OCI-LY3 (cell line): Measurements from ENCODE around the gene NFIB.

ENCODE experiments used
- EZH2phosphoT487 ChIP-seq: fragments of 200-600 bp; shearing (Covaris generic); IDR thresholded peaks from 2 replicates; pipeline ENCODE4 v1.6.1; 2018; ENCODE audit warnings: antibody characterized with exemption, mixed run types, low read depth
- TF ChIP-seq, protein P1 (sequence below): fragments of 200-600, 300-600 bp; sonication (generic); IDR thresholded peaks from 2 replicates; pipeline ENCODE4 v1.5.1; 2014; ENCODE audit warnings: antibody characterized with exemption, low read length, low read depth

DNA sequence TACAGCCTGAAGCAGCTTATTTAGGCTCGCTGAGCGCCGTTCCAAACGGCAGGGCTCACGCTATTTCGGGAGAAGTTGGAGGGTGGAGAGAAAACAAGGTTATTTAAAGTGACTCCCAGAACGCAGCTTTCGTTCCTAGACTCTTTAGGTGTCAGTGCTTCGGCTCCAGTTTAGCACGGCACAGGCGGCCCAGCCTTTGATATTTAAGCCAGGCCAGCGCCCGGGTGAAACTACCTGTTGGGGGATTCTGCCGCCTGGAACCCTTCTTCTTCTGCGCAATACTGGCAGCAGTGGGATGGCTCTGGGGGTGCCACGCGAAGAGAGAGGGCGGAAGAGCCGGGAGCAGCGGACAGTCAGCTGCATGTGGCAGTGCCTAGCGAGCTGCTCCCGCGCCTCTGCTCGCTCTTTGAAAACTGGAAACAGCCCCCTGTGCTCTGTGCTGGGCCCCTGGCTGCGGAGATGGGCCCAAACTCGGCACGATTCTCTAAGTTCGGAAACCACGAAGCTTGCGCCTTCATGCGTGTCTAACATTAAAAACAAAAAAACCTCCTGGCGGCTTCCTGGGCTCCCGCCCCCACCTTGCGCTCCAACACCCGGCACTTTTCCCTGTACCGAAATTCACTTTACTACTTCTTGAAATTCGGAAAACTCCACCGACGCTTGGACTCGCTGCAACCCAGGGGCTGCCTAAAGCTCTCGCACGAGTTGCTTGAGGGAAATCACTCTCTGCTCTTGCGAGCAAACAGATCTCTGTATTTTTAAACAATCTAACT lies 34.6 kb upstream of the NFIB start:
- TF ChIP-seq, protein P1, sequence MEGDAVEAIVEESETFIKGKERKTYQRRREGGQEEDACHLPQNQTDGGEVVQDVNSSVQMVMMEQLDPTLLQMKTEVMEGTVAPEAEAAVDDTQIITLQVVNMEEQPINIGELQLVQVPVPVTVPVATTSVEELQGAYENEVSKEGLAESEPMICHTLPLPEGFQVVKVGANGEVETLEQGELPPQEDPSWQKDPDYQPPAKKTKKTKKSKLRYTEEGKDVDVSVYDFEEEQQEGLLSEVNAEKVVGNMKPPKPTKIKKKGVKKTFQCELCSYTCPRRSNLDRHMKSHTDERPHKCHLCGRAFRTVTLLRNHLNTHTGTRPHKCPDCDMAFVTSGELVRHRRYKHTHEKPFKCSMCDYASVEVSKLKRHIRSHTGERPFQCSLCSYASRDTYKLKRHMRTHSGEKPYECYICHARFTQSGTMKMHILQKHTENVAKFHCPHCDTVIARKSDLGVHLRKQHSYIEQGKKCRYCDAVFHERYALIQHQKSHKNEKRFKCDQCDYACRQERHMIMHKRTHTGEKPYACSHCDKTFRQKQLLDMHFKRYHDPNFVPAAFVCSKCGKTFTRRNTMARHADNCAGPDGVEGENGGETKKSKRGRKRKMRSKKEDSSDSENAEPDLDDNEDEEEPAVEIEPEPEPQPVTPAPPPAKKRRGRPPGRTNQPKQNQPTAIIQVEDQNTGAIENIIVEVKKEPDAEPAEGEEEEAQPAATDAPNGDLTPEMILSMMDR = no peak
- no peak for TF ChIP-seq EZH2phosphoT487
